GM19328 (cell line): Measurements from ENCODE around the gene FOSL1.
A peak's percentile ranks its signal among the peaks of the same experiment; 100 is the strongest.

ENCODE experiments used
- ATAC-seq: cut with Tn5 transposase; IDR thresholded peaks from one replicate; pipeline ENCODE4 v1.9.1; 2021; ENCODE audit warnings: mild to moderate bottlenecking, moderate library complexity; ENCODE audit not compliant: unreplicated experiment

Gene FOSL1

GRCh38 chr11:65882120-65883057 lies 17.8 kb downstream of the FOSL1 start:
- ATAC-seq: no peak

DNA sequence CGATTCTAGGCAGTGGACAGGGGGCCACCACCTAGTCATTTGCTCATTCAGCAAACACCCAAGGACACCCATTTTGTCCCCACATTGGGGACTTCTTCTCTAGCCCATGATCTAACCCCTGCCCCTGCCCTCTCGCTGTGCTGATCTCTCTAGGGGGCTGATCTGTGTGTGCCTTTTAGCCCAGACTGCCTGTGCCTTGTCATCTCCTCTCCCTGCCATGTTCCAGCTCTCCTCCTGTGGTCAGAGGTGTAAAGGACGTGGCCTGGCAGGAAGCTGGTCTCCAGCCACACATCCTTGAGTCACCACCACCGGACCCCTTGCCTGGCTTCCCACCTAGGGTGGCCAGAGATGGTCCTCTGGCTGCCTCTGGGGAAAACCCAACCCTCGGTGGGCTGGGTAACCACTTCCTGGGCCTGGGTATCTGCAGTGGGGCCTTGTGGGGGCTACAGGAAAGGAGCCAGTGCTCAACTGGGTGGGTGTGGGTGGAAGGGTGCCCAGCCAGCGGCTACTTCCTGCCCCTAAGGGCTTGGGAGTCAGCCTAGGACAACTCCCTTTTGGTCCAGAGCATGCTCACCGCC lies 19.3 kb downstream of the FOSL1 start:
- no peak for ATAC-seq

- ATAC-seq: no peak
These were observed 20.2 kb downstream of the FOSL1 start for GRCh38 chr11:65880027-65880426.

DNA sequence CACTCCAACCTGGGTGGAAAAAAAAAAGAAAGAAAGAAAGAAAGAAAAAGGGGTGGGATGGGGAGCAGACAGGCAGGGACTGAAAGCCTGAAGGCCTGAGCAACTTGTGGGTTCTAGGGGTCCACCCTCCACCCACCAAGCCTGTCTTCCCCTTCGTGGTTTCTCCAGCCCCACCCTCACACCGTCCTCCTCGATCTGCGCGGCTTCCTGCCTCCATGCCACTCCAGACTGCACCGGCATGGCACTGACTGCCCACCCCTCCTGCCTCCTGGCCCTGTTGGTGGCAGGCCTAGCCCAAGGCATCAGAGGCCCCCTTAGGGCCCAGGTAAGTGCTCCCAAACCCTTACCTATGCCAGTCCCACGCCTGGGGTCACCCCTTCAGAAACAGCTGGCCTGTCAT lies 20.6 kb downstream of the FOSL1 start, which contains the start of gene CTSW:
TSS of gene CTSW (plus strand) at position 221 of the 400 bp plus-strand sequence. CDS start at position 239, 18 bp downstream.
- ATAC-seq: no peak

GRCh38 chr11:65873318-65874156 lies 26.7 kb downstream of the FOSL1 start:
- peak; percentile 81 for ATAC-seq

DNA sequence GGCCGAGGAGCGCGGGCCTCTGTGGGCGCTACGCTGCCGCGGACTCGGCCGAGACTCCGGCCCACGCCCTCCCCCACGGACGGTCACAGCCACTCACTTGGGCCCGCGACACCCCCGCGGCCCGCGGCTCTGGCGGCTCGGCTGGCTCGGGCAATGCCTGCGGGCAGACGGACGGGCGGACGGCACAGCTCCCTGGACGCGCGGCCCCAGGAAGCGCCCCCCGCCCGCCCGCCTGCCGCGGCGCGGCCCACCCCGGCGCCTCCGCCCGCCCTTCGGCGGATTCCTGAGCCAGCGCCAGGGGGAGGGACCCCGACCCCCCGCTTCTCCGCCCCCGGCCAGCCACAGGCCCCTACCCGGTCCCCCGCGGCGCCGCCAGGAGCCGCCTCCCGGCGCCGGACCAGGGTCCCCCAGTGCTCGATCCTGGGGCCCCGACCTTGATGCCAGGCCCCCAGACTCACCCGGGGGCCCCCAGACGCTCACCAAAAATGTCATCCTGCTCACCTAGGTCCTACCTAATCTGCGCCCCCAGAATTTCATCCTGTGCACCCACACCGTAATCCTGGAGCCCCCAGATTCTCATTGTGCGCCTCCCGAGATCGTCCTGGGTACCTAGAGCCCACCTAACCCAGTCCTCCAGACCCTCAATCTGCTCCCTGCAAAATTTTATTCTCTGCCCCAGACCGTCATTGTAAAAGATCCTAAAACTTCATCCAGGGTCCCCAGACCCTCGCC lies 27.4 kb downstream of the FOSL1 start, which contains the start of gene EFEMP2:
TSS of gene EFEMP2 (minus strand) at position 215 of the 732 bp plus-strand sequence. CDS start 446 bp downstream, outside the sequence.
- no peak for ATAC-seq

DNA sequence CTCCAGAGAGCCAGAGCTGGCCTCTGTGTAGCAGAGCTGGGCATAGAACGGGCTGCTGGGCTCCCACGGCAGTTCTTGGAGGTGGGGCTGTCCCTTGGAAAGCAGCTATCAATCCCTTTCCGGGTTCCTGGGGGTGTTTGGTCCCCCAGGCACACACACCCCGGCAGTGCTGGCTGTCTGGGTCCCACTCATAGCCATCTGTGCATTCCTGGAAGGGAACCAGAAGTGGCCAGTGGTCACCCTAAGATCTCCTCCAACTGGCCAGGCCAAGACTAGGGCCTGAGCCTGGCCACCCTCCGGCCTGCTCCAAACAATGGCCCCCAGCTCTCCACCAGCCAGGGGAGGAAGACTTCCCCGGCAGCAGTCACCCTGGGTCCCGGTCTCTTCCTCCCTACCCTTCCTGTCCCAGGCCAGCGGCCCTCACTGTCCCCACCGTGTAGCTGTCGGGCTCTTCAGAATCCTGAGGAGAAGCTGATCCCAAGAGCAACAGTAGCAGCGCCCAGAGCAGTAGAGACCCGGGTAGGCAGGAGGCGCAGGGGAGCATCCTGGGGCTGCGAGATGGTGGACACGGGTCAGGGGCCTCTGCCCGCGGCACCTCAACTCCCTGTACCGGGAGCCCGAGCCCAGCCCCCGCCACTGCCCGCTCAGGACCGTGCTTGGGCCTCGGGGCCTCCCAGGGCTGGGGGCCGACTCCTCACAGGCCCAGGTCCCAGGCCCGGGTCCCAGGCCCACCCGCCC lies 28.2 kb downstream of the FOSL1 start:
- no peak for ATAC-seq

DNA sequence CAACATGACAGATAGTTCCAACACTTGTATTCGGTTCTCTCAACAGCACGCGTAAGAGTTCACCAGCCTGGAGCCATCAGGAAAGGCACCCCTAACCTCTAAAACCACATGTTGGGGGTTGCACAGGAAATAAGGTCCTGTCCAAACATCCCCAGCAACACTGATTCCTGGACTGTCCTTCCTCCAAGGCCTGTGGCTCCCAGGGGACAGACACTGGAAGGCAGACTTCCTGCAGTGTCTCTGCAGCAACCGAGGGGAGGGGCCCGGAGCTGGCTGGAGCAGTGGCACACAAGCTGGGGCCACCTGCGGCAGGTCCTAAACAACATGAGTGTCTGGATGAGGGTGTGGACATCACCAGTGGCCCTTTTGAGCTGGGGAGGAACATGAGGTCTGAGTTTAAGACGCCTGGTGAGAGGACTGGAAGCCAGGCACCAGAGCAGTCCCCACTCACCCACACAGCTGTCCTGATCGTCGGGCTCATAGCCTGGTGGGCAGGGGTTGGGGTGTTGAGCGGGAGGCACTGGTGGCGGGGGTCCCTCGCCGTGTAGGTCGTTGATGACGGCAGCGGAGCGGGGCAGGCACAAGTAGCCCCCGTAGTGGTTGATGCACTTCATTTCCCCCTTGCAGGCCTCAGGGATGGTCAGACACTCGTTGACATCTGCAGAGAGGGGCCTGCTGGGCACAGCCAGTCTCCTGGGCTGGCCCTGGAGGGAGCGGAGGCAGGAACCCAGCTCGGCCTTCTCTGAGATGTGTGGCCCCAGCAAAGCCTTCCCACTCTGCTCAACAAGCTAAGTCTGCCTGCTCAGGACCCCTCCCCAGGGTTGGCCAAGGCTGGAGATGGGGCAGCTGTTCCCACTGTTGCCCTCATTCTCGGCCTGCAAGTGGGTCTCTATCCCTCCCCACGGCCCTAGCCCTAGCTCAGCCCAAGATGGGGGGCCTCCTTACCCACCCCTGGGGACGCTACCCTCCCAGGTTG lies 29.2 kb downstream of the FOSL1 start:
- ATAC-seq: no peak

DNA sequence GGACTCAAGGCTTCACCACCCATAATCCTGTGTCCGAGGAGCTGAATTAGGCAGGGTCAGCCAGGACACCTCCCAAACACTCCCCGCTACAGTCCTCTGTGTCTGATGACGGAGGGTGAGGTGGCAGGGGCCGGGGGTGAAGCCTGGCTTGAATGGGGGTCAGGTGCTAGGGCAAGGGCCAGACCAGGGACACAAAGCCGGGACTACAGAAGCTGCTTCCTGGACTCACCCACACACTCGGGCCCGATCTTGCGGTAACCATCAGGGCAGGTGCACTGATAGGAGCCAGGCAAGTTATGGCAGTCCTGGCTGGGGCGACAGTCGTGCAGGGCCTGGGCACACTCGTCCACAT lies 29.9 kb downstream of the FOSL1 start:
- no peak for ATAC-seq

DNA sequence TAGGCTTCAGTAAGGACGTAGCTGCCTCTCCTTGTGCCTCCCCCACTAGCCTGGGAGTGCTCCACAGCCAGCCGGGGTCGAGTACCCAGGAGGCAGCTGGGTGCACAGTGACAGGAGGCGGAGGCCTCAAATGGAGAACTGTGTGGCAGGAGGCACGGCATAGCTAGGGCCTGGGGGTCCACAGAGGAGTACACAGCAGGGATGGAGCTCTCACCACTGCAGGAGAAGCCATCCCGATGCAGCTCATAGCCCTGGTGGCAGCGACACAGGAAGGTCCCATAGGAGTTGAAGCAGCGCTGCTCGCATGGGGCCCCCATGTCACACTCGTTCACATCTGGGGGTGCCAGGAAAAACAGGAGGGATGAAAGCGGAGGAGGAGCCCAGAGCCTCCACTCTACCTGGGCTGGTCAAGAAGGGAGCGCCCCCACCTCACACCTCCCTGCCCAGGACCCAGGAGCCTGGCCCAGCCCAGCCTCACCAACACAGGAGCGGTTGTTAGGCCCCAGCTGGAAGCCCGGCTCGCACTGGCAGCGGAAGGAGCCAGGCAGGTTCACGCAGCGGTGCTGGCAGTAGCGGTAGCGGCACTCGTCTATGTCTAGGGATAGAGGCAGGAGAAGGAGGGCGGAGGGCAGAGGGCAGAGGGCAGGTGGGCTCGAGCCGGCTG lies 30.4 kb downstream of the FOSL1 start:
- ATAC-seq: no peak

DNA sequence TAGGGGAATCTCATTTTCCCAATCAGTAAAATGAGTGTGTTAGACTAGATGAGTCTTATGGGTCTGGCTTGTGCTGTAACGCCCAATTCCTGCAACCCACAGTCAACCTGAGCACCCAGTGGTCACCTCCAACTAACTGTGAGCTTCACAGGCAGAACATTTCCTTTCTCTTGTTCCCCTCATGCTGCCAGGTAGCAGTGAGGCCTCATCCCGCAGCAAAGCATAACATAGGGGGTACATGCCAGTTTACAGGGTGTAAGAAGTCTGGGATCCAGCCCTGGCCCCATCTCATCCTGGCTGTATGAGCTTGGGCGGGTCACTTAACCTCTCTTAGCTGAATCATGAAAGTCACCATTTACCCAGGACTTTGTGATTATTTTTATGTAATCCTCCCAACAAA lies 31.3 kb downstream of the FOSL1 start:
- no peak for ATAC-seq

DNA sequence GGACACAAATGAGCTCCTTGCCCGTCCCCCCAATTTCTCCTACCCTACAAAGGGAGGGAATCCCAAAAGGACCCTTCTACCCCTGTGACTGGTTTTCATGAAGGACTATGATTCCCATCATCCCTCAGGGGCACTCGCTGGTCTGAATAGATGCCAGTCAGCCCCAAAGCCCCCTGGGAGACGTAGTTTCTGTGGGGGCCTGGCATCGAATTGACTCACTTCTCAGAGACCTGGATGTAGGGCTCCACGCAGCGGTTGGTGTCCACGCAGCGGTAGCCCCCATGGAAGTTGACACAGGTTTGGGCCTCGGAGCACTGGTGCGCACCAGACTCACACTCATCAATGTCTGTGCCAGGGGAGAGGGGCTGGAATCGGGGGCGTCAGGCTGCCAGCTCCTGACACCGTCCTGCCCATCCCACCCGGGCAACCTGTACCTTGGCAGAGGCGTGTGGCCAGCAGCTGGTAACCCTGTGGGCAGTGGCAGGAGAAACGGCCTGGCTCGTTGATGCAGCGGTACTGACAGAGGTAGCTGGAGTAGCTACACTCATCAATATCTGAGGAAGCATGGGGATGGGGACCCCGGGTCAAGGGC lies 32.0 kb downstream of the FOSL1 start:
- no peak for ATAC-seq

DNA sequence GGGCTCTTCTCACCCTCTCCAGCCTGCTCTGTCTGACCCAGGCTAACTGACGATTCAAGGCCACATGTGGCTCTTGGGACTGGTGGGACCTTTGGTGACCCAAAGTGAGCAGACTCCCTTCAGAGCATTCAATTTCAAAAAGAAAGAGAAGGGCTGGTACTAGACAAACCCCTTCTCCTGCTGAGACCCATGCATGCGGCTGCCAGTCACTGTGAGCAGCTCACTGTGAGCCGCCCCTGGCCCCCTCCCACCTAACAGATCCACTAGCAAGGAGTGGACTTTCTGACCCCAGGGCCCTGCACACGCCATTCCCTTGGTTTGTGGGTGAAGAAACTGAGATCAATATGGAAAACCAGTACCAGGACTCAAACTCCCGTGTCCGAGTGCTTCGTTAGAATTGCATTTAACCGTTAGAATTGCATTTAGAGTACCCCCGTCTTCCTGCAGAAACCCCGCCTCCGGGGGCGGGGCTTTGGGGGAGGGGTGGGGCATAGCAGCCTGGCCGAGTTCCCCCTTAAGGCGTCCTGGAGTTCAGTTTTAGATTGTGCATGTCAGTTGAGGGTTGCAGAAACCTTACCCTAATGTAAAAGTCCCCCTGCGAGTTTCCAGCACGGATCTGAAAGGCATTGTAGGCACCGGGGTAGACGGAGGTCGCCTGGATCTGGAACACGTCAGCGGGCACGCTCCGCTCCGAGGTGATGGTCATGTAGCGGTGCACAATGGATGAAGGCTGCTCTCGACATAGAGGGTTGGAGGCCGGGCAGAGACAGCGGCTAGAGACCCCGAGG lies 32.7 kb downstream of the FOSL1 start:
- ATAC-seq: no peak

DNA sequence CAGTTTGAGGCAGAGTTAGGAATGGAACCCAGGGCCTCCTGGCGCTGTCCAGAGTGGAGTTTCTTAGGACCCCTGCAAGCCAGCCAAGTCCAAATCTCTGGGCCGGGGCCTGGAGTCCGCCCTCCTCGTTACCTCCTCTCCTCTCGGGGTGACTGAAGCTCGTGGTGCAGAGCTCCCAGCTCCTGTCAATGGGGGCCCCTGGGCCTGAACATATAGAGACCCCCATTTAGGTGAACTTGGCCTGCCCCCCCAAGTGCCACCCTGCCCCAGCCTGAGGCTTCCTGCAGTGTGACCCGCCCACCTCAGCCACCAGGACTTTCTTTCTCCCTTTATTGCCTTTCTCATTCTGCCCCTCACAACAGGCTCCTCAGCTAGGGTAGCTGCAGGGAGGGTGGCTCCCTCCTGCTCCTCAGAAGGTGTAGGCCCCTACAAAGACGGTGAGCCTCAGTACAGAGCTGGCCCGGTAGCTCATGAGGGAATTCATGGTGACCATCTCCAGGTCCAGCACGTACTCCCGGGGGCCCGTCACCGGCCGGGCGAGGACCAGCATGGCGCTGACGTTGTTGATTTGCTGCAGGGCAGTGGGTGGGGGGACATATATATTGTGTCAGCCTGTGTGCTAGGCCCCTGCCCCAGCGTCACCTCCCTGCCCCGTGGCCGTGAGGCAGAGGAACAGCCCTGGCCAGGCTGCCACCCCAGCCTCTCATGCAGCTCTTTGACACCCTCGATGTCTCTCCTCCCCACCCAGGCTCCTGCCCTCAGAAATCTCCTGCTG lies 33.5 kb downstream of the FOSL1 start:
- no peak for ATAC-seq

- no peak for ATAC-seq
These were observed 34.5 kb downstream of the FOSL1 start for GRCh38 chr11:65865550-65866172.
